ENCODE measurements around the gene CRYAB.

CRYAB gene, protein sequence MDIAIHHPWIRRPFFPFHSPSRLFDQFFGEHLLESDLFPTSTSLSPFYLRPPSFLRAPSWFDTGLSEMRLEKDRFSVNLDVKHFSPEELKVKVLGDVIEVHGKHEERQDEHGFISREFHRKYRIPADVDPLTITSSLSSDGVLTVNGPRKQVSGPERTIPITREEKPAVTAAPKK

DNA sequence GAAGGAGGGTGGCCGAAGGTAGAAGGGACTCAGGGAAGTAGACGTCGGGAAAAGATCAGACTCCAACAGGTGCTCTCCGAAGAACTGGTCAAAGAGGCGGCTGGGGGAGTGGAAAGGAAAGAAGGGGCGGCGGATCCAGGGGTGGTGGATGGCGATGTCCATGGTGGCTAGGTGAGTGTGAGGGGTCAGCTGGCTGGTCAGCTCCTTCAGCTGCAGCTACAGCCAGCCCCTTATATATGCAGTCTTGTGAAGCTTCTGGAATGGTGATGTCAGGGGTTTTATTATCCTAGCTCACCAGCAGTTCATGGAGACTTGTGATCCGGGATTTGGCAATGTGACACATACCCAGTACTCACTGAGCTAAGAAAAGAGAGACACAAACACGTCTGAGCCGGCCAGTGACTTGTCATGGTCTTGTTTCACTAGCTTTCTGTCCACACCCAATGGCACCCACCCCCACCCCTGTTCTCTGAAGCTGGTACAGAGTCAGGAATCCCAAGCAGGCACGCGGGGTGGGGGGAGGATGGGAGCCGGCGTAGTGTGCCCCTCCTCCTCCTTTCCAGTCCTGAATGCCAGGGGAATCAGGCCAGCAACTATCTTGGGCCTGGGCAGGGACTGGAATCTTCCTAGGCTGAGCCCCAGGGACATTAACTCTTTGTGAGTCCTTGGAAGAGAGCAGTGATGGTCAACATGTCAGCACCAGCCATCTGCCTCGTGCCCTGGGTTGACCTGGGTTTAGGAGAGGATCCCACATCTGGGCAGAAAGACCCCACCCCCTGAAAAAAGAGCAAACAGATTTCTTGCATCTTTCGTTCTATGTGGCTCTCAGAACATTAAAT, at the start of gene CRYAB:
Gene CRYAB (minus strand): TSS at position 208 of the 839 bp plus-strand sequence. CDS start 46 bp downstream, at position 162.
- TF ChIP-seq, protein P1, sequence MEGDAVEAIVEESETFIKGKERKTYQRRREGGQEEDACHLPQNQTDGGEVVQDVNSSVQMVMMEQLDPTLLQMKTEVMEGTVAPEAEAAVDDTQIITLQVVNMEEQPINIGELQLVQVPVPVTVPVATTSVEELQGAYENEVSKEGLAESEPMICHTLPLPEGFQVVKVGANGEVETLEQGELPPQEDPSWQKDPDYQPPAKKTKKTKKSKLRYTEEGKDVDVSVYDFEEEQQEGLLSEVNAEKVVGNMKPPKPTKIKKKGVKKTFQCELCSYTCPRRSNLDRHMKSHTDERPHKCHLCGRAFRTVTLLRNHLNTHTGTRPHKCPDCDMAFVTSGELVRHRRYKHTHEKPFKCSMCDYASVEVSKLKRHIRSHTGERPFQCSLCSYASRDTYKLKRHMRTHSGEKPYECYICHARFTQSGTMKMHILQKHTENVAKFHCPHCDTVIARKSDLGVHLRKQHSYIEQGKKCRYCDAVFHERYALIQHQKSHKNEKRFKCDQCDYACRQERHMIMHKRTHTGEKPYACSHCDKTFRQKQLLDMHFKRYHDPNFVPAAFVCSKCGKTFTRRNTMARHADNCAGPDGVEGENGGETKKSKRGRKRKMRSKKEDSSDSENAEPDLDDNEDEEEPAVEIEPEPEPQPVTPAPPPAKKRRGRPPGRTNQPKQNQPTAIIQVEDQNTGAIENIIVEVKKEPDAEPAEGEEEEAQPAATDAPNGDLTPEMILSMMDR (IDR thresholded peaks at IDR 0.05): no peak

DNA sequence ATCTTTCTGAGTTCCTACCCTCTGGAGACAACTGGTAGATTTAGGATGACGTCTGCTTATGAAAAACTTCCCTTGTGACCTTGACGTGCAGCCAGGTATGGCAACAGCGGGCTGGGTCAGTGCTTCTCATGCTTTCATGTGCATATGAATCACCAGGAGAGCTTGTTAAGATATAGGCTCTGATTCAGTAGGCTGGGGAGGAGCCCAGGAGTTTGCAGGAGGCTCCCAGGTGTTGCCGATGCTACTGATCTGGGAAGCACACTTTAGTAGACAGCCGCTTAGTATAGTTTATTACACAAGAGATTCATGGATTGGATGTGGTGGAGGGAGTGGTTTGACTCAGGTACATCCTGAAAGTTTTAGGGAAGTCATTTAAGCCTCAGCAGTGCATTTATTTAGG, 49.3 kb upstream of the CRYAB start:
- TF ChIP-seq, protein P1 (IDR thresholded peaks at IDR 0.05): no peak

DNA sequence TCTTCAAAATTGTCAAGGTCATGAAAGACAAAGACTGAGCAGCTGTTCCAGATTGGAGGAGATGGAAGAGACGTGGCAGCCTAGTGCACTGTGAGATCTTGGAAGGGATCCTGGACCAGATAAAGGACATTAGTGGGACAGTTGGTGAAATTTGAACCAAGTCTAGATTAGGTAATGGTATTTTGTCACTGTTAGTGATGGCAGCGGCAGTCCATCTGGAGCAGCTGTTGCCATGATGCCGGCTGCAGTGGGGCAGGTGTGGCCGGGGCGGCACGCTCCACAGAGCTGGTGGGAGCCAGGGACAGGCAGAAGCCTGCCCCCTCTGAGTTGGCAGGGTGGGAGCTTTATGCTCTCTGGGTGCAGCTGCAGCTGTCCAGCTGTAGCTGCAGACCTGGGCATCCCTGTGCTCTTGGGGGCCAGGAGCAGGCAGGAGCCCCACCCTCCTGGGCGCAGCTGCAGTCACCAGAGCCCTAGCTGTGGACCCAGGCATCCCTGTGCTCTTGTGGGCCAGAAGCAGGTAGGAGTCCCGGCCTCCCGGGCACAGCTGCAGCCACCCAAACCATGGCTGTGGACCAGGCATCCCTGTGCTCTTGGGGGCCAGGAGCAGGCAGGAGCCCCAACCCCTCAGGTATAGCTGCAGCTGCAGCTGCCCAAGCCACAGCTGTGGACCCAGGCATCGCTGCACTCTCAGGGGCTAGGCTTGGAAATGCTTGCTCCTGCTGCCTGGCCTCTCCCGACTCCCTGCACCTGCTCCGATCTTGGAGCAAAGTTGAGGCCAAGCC, 46.3 kb upstream of the CRYAB start:
- TF ChIP-seq, protein P1 (IDR thresholded peaks at IDR 0.05): no peak

DNA sequence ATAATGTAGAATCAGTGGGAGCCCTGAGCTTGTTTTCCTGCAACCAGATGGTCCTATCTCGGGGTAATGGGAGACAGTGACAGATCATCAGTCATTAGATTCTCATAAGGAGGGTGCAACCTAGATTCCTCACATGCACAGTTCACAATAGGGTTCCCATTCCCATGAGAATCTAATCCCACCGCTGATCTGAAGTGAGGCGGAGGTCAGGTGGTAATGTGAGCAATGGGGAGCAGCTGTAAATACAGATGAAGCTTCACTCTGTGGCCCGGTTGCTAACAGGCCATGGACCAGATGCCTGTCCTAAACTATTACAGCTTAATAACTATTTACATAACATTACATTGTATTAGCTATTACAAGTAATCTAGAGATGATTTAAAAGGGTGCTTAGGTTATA, 42.6 kb upstream of the CRYAB start:
- TF ChIP-seq, protein P1 (IDR thresholded peaks at IDR 0.05): no peak

DNA sequence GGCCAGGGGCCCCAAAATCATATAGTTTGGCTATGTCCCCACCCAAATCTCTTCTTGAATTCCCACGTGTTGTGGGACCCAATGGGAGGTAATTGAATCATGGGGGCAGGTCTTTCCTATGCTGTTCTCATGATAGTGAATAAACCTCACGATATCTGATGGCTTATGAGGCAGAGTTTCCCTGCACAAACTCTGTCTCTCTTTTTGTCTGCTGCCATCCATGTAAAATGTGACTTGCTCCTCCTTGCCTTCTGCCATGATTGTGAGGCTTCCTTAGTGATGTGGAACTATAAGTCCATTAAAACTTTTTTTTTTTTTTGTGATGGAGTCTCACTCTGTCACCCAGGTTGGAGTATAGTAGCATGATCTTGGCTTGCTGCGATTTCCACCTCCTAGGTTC, 40.0 kb upstream of the CRYAB start:
- TF ChIP-seq, protein P1 (IDR thresholded peaks at IDR 0.05): no peak

DNA sequence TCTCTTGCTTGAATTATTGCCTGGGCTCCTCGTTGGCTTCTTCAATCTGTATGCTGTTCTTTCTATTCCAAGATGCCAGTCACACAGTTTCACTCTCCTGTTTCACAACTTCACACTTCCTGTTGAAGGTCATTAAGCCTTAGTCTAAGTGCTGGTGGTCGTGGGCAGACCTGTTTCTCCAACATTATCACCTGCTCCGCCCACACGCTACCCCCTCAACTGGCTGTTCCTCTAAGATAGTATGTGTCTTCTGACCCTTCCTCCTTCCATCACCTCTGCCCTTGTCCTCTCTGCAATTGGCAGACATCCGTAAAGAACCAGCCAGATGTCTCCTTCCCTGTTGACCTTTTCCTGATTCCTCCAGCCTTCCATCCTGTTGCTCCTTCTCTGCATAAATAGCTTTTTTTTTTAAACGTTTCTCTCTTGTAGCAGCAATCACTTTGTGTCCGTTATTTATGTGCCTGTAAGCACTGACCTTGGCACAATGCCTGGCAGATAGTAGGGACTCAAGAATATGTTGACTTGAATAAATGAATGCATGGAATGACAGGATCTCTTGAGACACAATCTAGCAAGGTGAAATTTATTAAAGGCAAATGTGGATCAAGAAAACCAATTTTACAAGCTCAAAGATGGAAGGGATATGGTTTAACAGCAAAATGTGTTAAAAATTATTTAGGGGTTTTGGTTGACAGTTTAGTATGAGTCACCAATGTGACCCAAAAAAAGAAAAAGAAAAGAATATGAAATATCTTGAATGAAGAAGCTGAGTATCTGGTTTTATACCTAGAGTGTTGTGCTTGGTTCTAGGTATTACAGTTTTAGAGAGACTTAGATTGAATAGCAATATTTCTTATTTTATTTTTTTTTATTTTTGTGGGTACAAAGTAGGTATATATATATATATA, 38.2 kb upstream of the CRYAB start:
- TF ChIP-seq, protein P1 (IDR thresholded peaks at IDR 0.05): no peak

DNA sequence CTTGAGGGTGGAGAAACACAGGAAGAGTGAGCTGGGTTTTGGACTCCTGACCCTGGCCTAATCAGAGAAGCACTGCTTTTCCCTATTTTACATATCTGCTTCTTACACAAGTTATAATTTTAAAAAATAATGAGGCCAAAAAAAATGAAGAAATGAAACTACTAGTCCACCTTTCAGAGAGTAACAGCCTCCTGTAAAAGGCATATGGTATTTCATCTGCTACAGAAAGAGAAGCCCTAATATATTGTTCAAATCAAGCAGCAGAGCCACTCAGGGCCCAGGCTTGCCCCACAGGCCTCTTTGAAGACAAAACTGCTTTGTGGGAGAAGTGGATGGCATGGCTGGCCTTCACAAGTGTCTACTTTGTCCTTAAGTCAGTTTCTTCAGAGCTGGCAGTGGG, 35.6 kb upstream of the CRYAB start:
- TF ChIP-seq, protein P1 (IDR thresholded peaks at IDR 0.05): no peak
